OCI-LY1 (cell line): Measurements from ENCODE around the gene PTPRJ.

ENCODE experiments used
- CTCF ChIP-seq: fragments of 200-600 bp; sonication (generic), shearing (Covaris generic); IDR thresholded peaks from 2 replicates; pipeline ENCODE4 v1.5.1; 2017; ENCODE audit warnings: mild to moderate bottlenecking, antibody characterized with exemption, low read length, moderate library complexity, mixed read lengths
- EZH2 ChIP-seq: fragments of 200-600 bp; sonication (generic), shearing (Covaris generic); IDR thresholded peaks from 2 replicates; pipeline ENCODE4 v1.8.0; 2017; ENCODE audit warnings: borderline replicate concordance, mixed run types, mild to moderate bottlenecking, antibody characterized with exemption, low read length, moderate library complexity, mixed read lengths

DNA sequence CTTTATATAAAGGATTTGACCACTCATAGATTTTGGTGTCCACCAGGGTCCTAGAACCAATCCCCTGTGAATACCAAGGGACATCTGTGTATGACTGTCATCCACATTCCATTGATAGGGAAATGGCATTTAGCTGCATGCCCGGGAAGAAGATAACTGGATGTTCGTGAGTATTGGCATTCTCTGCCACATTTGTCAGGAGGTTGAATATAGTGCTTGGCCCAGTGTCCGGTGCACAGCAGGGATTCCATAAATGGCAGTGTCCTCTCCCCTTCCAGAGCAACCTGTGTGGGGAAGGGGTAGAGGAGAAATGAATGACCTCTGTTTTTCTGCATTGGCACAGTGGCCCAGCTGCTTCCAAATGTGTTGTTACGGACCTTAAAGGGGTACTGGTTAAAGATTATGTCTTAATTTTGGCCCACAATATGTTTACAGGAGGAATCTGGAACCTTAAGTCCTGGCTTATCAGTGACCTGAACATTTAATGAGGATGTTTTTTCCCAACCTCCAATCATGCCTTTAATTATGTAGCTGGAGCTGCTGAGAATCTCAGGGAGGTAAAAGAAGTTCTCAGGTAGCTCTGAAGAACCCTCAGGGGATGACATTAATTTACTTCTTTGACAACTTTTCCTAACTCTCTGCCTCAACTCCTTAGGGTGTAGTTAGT, 202.6 kb downstream of the PTPRJ start:
- TF ChIP-seq CTCF: no peak
- TF ChIP-seq EZH2: no peak
